Tibial nerve (tissue), 4 donors: Measurements from ENCODE around the gene SCT.

Experiments
- CTCF ChIP-seq, 5 experiments: fragments of 200-600 bp in 3 of 5; fragments of 450-650 bp in 2 of 5; sonication (generic) in 3 of 5; IDR thresholded peaks; one replicate each; pipeline ENCODE4 v1.5.1; 2016 to 2019; ENCODE audit warnings: antibody characterized with exemption in 5 of 5, mild to moderate bottlenecking in 3 of 5, moderate library complexity in 2 of 5
- EP300 ChIP-seq, 2 donors: sonication (generic); formaldehyde crosslinking; IDR thresholded peaks; one replicate each; pipeline ENCODE4 v1.6.1; 2017; ENCODE audit warnings: antibody characterized with exemption in 2 of 2, mild to moderate bottlenecking in 1 of 2
- POLR2A ChIP-seq, 2 donors: fragments of 450-650 bp; IDR thresholded peaks; one replicate each; pipeline ENCODE4 v1.6.1; 2017; ENCODE audit warnings: antibody characterized with exemption in 2 of 2, mild to moderate bottlenecking in 2 of 2, moderate library complexity in 2 of 2

- no peak for TF ChIP-seq EP300 (IDR thresholded peaks at IDR 0.05)
- TF ChIP-seq CTCF (IDR thresholded peaks at IDR 0.05): no peak
- no peak for TF ChIP-seq POLR2A (IDR thresholded peaks at IDR 0.05)
Observed at GRCh38 chr11:655036-655726, 28.2 kb upstream of the SCT start.
